H7 (cell line): ENCODE data around the gene NT5C. TPM values are rescaled to one million over a fixed set of nuclear protein-coding genes. Genes with fewer than 3 reads are reported as not detected.

Experiments
- DNase-seq: peaks from one replicate; pipeline ENCODE4 v3.0.0; 2012
- H3K27me3 ChIP-seq: 2 replicates; pipeline ENCODE4 v1.6.0; 2011; ENCODE audit warnings: mild to moderate bottlenecking, low read length; ENCODE audit not compliant: control insufficient read depth, insufficient read depth
- H3K36me3 ChIP-seq: replicated peaks from 2 replicates; pipeline ENCODE4 v1.5.1; 2011; ENCODE audit warnings: low read length; ENCODE audit not compliant: control insufficient read depth, insufficient read depth
- H3K4me3 ChIP-seq: 2 replicates; pipeline ENCODE4 v1.5.1; 2011; ENCODE audit warnings: low read depth, mild to moderate bottlenecking, control low read depth, low read length, moderate library complexity; ENCODE audit not compliant: insufficient read depth
- total RNA-seq: library from RNA; depleted of rRNA; stranded (reverse); fragments of >200 nt; shearing (Covaris generic); gene quantifications from 2 replicates; pipeline ENCODE4 v1.2.3, GENCODE V29; 2014

NT5C gene
- total RNA-seq, 1 experiment from 2014 or later, result 118 TPM

- H3K36me3 ChIP-seq, result peaks cover 12% of the 10 kb centered on the region
- no peak overlapping the region for H3K4me3 ChIP-seq
- no peaks in the 10 kb centered on the region for H3K27me3 ChIP-seq
- DNase-seq, result peak; percentile 18
Observed at GRCh38 chr17:75098861-75099260, 32.7 kb downstream of the NT5C start.

- peak; percentile 24 for DNase-seq
- H3K27me3 ChIP-seq, result no peaks in the 10 kb centered on the region
- peaks cover 12% of the 10 kb centered on the region for H3K36me3 ChIP-seq
- no peak overlapping the region for H3K4me3 ChIP-seq
Observed at GRCh38 chr17:75097865-75098264, 33.7 kb downstream of the NT5C start.

- DNase-seq, result peak; percentile 76
- no peaks in the 10 kb centered on the region for H3K27me3 ChIP-seq
- no peak overlapping the region for H3K4me3 ChIP-seq
- H3K36me3 ChIP-seq, result peaks cover 12% of the 10 kb centered on the region
Observed at GRCh38 chr17:75096082-75096625, 35.4 kb downstream of the NT5C start.

- H3K4me3 ChIP-seq, result no peak overlapping the region
- no peak for DNase-seq
Observed at GRCh38 chr17:75094871-75095399, 36.6 kb downstream of the NT5C start.

GRCh38 chr17:75093548-75094158 lies 37.9 kb downstream of the NT5C start:
- H3K4me3 ChIP-seq, result no peak overlapping the region
- H3K27me3 ChIP-seq, result no peaks in the 10 kb centered on the region
- no peak for DNase-seq
- H3K36me3 ChIP-seq, result peaks cover 4% of the 10 kb centered on the region

More at GRCh38 chr17:75094871-75095399, 36.6 kb downstream of the NT5C start:
- H3K27me3 ChIP-seq, result no peaks in the 10 kb centered on the region
- peaks cover 9% of the 10 kb centered on the region for H3K36me3 ChIP-seq

- DNase-seq, result no peak
- H3K36me3 ChIP-seq, result no peaks in the 10 kb centered on the region
- no peak overlapping the region for H3K4me3 ChIP-seq
- H3K27me3 ChIP-seq, result no peaks in the 10 kb centered on the region
Observed at GRCh38 chr17:75091855-75092327, 39.7 kb downstream of the NT5C start.

- H3K36me3 ChIP-seq, result no peaks in the 10 kb centered on the region
- DNase-seq, result peak; percentile 57
- H3K4me3 ChIP-seq, result no peak overlapping the region
- H3K27me3 ChIP-seq, result no peaks in the 10 kb centered on the region
Observed at GRCh38 chr17:75090871-75091854, 40.4 kb downstream of the NT5C start.

- DNase-seq, result peak; percentile 70
- no peaks in the 10 kb centered on the region for H3K27me3 ChIP-seq
- no peaks in the 10 kb centered on the region for H3K36me3 ChIP-seq
- H3K4me3 ChIP-seq, result peak overlapping the region; percentile 89
Observed at GRCh38 chr17:75088465-75089417, 42.8 kb downstream of the NT5C start.

- Histone ChIP-seq H3K27me3 (no peaks in the 10 kb centered on the region), H3K4me3 (peak within 1 kb of the TSS; percentile 89), H3K36me3 (no peaks in the 10 kb centered on the region)
- DNase-seq, result peak; percentile 98
Observed at GRCh38 chr17:75087558-75088453, 43.7 kb downstream of the NT5C start, which contains the start of gene SLC16A5. TSS of gene SLC16A5 (plus strand) at chr17:75087954. CDS start at chr17:75093637, 5,683 bp downstream.

- Histone ChIP-seq H3K36me3 (no peaks in the 10 kb centered on the region), H3K27me3 (no peaks in the 10 kb centered on the region), H3K4me3 (peak overlapping the region; percentile 89)
- DNase-seq, result no peak
Observed at GRCh38 chr17:75087182-75087557, 44.4 kb downstream of the NT5C start.

- no peak for DNase-seq
- no peak overlapping the region for H3K4me3 ChIP-seq
- no peaks in the 10 kb centered on the region for H3K27me3 ChIP-seq
- H3K36me3 ChIP-seq, result no peaks in the 10 kb centered on the region
Observed at GRCh38 chr17:75086496-75087181, 44.9 kb downstream of the NT5C start.

GRCh38 chr17:75084039-75084660 lies 47.4 kb downstream of the NT5C start:
- no peaks in the 10 kb centered on the region for H3K27me3 ChIP-seq
- no peaks in the 10 kb centered on the region for H3K36me3 ChIP-seq
- H3K4me3 ChIP-seq, result no peak overlapping the region
- DNase-seq, result no peak
